Loucy (cell line): ENCODE measurements around the gene CLDN6.

Experiments used
- H2AFZ ChIP-seq: fragments of 200-600 bp; sonication (generic); 2 replicates; pipeline ENCODE4 v1.6.0; 2016; ENCODE audit warnings: antibody characterized with exemption, mild to moderate bottlenecking, low read length, moderate library complexity
- H3F3A ChIP-seq: fragments of 200-600 bp; 2 replicates; pipeline ENCODE4 v1.6.0; 2016; ENCODE audit warnings: antibody characterized with exemption, low read depth, mild to moderate bottlenecking
- H3K27me3 ChIP-seq: fragments of 200-600 bp; sonication (generic); 2 replicates; pipeline ENCODE4 v1.6.1; 2014; ENCODE audit warnings: low read length, mild to moderate bottlenecking; ENCODE audit not compliant: insufficient read depth, poor library complexity, severe bottlenecking
- H3K36me3 ChIP-seq: fragments of 200-600 bp; sonication (generic); 2 replicates; pipeline ENCODE4 v1.6.1; 2016; ENCODE audit warnings: low read length; ENCODE audit not compliant: insufficient read depth
- H3K4me1 ChIP-seq: fragments of 200-600 bp; sonication (generic); 2 replicates; pipeline ENCODE4 v1.5.1; 2014; ENCODE audit warnings: low read length, mild to moderate bottlenecking; ENCODE audit not compliant: insufficient read depth, poor library complexity, severe bottlenecking
- H3K4me2 ChIP-seq: fragments of 200-600 bp; sonication (generic); 2 replicates; pipeline ENCODE4 v1.6.0; 2014; ENCODE audit warnings: antibody characterized with exemption, low read length, low read depth, mild to moderate bottlenecking; ENCODE audit not compliant: poor library complexity, severe bottlenecking
- H3K4me3 ChIP-seq: fragments of 200-600 bp; sonication (generic); 2 replicates; pipeline ENCODE4 v1.5.1; 2014; ENCODE audit warnings: low read length, mild to moderate bottlenecking, mixed read lengths; ENCODE audit not compliant: poor library complexity, severe bottlenecking
- H3K79me2 ChIP-seq: fragments of 200-600 bp; sonication (generic); 2 replicates; pipeline ENCODE4 v1.6.1; 2014; ENCODE audit warnings: low read length; ENCODE audit not compliant: insufficient read depth
- H3K9ac ChIP-seq: fragments of 200-600 bp; sonication (generic); 2 replicates; pipeline ENCODE4 v1.6.0; 2014; ENCODE audit warnings: mild to moderate bottlenecking, low read depth, low read length, moderate library complexity; ENCODE audit not compliant: poor library complexity, severe bottlenecking
- H3K9me2 ChIP-seq: fragments of 200-600 bp; sonication (generic); replicated peaks from 2 replicates; pipeline ENCODE4 v1.6.1; 2016; ENCODE audit warnings: low read depth, low read length, mixed read lengths
- H3K9me3 ChIP-seq: fragments of 200-600 bp; sonication (generic); 2 replicates; pipeline ENCODE4 v1.6.1; 2014; ENCODE audit warnings: mild to moderate bottlenecking, antibody characterized with exemption, low read length, low read depth; ENCODE audit not compliant: insufficient read depth
- H4K20me1 ChIP-seq: fragments of 200-600 bp; sonication (generic); 2 replicates; pipeline ENCODE4 v1.6.0; 2014; ENCODE audit warnings: antibody characterized with exemption, low read length, mild to moderate bottlenecking; ENCODE audit not compliant: insufficient read depth, poor library complexity, severe bottlenecking
- EZH2phosphoT487 ChIP-seq: fragments of 200-600 bp; IDR thresholded peaks from 2 replicates; pipeline ENCODE4 v1.6.1; 2018; ENCODE audit warnings: antibody characterized with exemption, mild to moderate bottlenecking, moderate library complexity, borderline replicate concordance
- TF ChIP-seq, protein P1 (sequence below): fragments of 200-600 bp; sonication (generic); conservative IDR thresholded peaks from 2 replicates; pipeline ENCODE4 v1.5.1; 2014; ENCODE audit warnings: mild to moderate bottlenecking, antibody characterized with exemption, low read length

Gene CLDN6

DNA sequence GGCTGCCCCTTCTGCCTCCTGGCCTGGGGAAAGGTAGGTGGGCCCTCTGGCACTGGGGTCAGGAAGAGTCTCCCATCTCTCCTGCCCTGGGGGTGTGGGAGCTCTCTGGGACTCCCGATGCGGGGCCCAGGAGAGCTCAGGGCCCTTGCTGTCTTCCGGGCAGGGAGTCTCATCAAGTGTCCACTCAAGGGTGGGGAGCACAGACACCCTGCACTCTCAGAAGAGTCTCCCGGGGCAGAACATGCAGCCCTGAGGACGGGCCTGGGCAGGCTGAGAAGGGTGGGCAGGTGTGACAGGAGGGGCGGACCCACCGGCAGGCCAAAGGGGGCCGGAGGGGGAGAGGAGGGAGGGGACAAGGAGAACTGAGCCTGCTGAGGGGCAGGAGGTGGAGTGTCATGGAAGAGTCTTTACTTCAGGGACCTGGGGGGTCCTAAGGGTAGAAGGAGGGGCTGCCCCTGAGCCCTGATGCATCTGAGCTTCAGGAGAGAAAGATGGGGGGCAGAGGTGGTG, 29.3 kb downstream of the CLDN6 start:
- TF ChIP-seq, protein P1, sequence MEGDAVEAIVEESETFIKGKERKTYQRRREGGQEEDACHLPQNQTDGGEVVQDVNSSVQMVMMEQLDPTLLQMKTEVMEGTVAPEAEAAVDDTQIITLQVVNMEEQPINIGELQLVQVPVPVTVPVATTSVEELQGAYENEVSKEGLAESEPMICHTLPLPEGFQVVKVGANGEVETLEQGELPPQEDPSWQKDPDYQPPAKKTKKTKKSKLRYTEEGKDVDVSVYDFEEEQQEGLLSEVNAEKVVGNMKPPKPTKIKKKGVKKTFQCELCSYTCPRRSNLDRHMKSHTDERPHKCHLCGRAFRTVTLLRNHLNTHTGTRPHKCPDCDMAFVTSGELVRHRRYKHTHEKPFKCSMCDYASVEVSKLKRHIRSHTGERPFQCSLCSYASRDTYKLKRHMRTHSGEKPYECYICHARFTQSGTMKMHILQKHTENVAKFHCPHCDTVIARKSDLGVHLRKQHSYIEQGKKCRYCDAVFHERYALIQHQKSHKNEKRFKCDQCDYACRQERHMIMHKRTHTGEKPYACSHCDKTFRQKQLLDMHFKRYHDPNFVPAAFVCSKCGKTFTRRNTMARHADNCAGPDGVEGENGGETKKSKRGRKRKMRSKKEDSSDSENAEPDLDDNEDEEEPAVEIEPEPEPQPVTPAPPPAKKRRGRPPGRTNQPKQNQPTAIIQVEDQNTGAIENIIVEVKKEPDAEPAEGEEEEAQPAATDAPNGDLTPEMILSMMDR: no peak
- no peak for TF ChIP-seq EZH2phosphoT487
- H3F3A ChIP-seq: no peaks in the 10 kb centered on the region
- no peaks in the 10 kb centered on the region for H4K20me1 ChIP-seq
- H3K4me2 ChIP-seq: no peak overlapping the region
- no peaks in the 10 kb centered on the region for H3K9me2 ChIP-seq
- no peak overlapping the region for H3K9ac ChIP-seq
- no peaks in the 10 kb centered on the region for H3K27me3 ChIP-seq
- H3K36me3 ChIP-seq: no peaks in the 10 kb centered on the region
- H2AFZ ChIP-seq: no peak overlapping the region
- H3K79me2 ChIP-seq: no peaks in the 10 kb centered on the region
- H3K4me3 ChIP-seq: no peak overlapping the region
- H3K4me1 ChIP-seq: no peaks in the 10 kb centered on the region
- H3K9me3 ChIP-seq: no peaks in the 10 kb centered on the region

DNA sequence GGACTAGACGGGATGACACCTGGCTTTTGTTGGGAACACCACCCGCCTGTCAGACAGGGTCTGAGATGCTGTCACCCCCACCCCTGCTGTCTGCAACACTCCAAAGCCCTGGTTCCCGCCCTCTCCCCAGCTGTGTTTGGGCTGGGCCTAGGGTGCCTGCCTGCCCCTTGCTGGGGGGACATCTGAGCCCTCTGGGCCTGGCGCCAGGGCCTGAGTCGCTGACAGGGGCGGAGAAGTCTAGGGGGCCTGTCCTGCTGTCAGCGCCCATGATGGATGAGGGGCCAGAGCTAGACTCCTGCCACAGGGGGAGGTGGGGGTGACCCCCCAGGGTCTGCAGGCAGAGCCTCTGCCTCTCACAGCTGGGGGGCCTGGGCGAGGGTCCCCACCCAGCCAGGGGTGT, 30.1 kb downstream of the CLDN6 start:
- H2AFZ ChIP-seq: no peak overlapping the region
- no peaks in the 10 kb centered on the region for H3K36me3 ChIP-seq
- TF ChIP-seq, protein P1: no peak
- TF ChIP-seq EZH2phosphoT487: no peak
- no peaks in the 10 kb centered on the region for H3K27me3 ChIP-seq
- H3K4me3 ChIP-seq: no peak overlapping the region
- H3K9ac ChIP-seq: no peak overlapping the region
- no peaks in the 10 kb centered on the region for H3K79me2 ChIP-seq
- no peaks in the 10 kb centered on the region for H3K9me2 ChIP-seq
- no peaks in the 10 kb centered on the region for H3F3A ChIP-seq
- H3K4me1 ChIP-seq: no peaks in the 10 kb centered on the region
- no peak overlapping the region for H3K4me2 ChIP-seq
- H4K20me1 ChIP-seq: no peaks in the 10 kb centered on the region
- no peaks in the 10 kb centered on the region for H3K9me3 ChIP-seq

DNA sequence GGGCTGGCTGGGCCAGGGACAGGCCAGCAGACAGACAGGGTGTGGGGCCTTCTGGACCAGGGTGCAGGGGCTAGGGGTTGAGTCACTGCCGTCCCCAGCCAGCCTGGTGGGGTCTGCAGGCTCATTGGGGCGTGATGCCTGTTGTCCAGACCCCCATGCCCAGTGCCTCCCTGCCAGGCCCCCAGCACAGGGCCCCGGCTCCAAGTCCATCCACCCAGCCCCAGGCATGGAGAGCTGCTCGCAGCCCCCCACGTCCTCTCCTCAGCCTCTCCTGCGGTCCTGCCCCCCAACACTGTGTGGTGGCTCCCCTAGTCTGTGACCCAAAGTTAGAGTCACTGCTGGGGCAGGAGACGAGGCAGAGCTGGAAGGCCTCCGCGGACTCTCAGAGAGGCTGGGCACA, 30.7 kb downstream of the CLDN6 start:
- no peaks in the 10 kb centered on the region for H3K9me3 ChIP-seq
- no peaks in the 10 kb centered on the region for H3K27me3 ChIP-seq
- H3K79me2 ChIP-seq: no peaks in the 10 kb centered on the region
- no peaks in the 10 kb centered on the region for H3K36me3 ChIP-seq
- no peaks in the 10 kb centered on the region for H3K9me2 ChIP-seq
- no peak overlapping the region for H3K4me3 ChIP-seq
- H3K4me2 ChIP-seq: no peak overlapping the region
- H2AFZ ChIP-seq: no peak overlapping the region
- no peaks in the 10 kb centered on the region for H4K20me1 ChIP-seq
- no peaks in the 10 kb centered on the region for H3K4me1 ChIP-seq
- no peak for TF ChIP-seq EZH2phosphoT487
- TF ChIP-seq, protein P1: no peak
- H3F3A ChIP-seq: no peaks in the 10 kb centered on the region
- no peak overlapping the region for H3K9ac ChIP-seq
